Measurements from ENCODE around the gene DNASE1L3. TPM values are rescaled to one million over a fixed set of nuclear protein-coding genes. Genes with fewer than 3 reads are reported as not detected.
"Not testable (repeated sequence)": the region's sequence is repeated elsewhere in the genome, so short reads cannot be mapped to it uniquely, and the experiment has no call there.

DNASE1L3 gene
- polyA plus RNA-seq, 12 donors, result 0.15 to 5.9 (median 0.89) TPM; not detected in 2

- DNase-seq, result not testable (repeated sequence)
Measured at GRCh38 chr3:58201451-58201850, 9.3 kb downstream of the DNASE1L3 start.

- no peak for DNase-seq
Measured at GRCh38 chr3:58200846-58201355, 9.9 kb downstream of the DNASE1L3 start.

- no peak for DNase-seq
Measured at GRCh38 chr3:58200121-58200709, 10.6 kb downstream of the DNASE1L3 start.

DNA sequence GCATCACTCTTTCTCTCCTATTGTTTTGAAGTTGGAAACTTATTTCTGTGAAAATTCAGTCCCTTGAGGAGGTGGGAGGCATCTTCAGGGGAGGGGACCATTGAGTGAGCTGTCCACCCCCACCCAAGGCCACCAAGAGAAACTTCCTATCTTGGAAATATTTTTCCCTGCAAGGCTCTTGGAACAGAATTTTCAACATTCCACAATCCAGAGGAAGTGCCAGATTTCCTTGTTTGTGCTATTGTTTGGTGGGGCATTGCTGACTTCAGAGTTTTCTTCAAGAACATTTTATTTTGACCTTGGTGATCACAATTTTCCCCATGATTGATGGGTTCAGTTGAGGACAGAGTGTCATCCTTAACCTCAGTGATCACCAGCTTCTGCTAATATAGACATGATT lies 12.0 kb downstream of the DNASE1L3 start:
- no peak for DNase-seq

DNA sequence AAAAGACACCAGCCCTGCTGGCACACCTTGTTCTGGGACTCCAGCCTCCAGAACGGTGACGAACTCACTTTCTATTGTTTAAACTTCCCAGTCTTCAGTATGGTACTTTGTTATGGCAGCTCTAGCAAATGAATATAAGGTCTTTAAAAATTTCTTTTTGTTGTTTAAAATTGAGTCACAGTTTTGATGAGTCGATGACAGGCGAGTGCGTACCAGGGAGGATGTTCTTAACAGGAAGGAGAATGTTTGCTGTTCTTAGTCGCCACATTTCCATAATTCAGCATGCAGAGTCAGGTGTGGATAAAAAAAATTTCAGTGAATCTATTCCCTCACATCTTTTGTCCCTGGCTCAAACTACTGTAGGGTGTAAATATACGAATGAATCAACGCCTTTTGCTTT lies 12.4 kb downstream of the DNASE1L3 start:
- no peak for DNase-seq

DNA sequence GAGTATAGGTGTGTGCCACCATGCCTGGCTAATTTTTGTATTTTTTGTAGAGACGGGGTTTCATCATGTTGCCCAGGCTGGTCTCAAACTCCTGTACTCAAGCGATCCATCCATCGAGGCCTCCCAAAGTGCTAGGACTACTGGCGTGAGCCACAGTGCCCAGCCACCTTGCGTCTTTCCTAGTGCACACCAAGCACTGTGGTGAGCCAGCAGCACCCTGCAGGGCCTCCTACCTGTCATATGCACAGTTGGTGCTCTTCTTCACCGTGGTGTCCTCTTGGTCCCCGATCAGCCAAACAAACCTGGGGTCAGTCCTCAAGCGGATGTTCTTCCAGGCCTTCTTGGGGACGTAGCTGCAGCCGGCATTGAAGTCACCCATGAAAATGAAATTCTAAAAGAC lies 13.2 kb downstream of the DNASE1L3 start:
- DNase-seq, result no peak

DNA sequence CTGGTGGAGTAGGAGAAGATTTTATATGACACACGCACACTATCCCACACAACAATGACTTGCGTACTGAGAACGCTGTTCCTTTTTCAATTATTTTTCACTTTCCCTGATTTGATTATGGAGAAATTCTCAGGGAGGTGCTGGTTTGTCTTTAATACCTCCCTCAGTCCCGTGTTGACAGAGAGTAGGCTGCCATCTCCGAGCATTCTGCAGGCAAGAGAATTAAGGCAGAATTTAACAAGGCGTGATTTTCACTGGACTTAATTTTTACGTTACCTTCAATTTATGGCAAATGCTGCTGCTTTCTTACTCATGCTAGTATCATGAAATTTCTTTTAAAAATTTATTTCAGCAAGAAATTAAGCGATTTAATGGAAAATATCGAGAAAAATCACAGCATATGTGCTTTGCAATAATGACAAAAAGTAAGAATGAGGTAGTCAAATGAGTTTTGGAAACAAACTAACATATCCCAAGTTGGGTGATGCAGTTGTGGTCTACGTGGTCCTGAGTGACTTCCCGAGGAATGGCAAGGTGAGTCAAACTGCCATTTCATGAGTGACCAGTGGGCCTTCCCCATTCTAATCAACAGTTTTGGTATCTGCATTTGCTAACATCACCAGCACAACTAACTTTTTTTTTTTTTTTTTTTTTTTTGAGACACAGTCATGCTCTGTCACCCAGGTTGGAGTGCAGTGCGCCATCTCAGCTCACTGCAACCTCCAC lies 16.9 kb downstream of the DNASE1L3 start:
- DNase-seq, result no peak

DNA sequence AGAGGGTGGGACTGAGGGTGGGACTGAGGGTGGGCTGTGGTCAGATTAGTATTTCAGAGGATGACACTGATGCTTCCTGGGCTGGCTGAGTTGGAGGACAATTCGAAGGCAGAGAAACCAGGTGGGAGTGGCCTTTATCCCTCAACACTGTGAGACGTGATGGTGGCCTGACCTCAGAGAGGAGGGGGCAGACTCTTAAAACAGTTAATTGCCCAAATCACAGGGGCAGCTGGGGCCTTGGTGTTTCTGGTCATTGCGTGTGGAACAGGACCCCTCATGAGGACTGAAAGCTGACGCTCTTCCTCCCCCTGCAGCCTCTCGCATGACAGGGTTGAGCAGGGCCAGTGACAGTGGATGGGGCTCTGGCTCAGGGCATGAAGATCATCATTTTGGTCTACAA lies 18.7 kb downstream of the DNASE1L3 start:
- DNase-seq, result no peak

GRCh38 chr3:58191361-58191991 lies 19.3 kb downstream of the DNASE1L3 start:
- no peak for DNase-seq

- DNase-seq, result no peak
Measured at GRCh38 chr3:58190882-58191281, 19.9 kb downstream of the DNASE1L3 start.

DNA sequence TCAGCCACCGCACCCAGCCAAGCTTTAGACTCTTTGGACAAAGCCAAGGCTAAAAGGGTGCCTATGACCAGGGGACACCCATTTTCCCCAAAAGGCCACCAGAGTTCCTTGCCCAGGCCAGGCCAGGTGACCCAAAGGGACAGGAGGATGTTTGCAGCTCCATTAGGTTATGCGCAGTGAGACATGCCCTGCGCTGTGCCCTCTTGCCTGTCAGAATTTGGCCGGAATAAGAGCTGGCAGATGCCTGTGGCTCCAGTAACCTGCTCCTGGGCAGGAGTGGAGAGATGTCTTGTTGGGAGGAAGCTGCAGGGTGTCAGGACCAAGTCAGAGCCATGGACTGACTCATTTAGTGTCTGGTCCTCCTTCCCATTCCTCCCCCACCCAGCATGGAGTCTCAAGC lies 20.5 kb downstream of the DNASE1L3 start:
- DNase-seq, result no peak

DNA sequence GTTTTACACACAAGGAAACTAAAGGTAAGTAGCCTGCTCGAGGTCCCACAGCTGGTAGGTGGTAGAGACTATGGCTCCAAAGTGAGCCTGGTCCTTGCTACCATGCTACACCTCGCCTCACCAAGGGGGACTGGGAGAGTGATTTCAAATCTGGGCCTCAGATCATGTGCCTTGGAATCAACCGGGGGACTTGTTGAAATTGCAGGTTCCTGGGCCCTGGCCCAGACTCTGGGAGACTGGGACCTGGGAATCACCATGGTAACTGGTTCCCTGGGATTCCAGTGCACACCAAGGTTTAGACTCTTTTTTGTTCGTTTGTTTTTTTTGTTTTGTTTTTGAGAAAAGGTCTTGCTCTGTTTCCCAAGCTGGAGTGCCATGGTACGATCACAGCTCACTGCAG lies 21.1 kb downstream of the DNASE1L3 start:
- DNase-seq, result no peak

DNA sequence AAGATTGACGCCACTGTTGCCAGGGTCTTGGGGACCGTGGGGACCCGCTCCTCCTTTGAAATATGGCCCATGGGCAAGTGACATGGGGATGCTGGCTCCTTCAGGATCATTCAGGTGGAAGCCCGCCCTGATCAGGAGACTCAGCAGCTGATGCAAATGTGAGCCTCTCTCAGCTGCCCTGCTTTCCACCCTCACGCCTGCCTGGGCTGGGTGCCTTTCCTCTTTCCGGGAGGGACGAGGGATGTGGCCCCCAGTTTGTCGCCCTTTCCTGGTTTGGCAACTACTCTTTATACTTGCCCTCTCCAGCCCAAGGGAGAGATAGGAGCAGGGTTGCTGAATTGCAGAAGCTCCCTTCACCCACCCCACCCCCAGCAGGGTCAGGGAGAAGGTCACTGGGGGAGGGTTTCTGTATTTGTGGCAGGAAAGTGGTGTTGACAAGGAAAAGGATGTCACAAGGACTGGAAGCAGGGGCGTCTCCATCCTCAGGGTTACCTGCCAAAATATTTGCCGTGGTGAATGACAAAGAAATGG lies 21.8 kb downstream of the DNASE1L3 start:
- no peak for DNase-seq

DNA sequence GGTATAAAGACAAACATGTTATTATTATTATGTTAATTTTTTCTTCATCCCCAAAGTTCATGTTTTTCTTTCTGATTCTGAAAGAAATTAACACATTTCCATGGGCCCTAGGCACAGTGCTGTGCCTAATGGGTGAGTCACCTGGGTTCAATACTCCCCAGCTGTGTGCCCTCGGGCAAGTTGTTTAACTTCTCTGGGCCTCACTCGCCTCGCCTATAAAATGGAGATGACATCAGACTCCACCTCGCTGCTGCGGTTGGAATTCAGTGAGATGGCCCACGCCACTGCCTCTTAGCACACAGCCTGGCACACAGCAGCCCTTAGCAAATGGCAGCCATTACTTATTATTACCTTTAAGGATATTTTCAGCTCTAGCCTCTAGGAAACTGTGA lies 22.6 kb downstream of the DNASE1L3 start:
- DNase-seq, result no peak

DNA sequence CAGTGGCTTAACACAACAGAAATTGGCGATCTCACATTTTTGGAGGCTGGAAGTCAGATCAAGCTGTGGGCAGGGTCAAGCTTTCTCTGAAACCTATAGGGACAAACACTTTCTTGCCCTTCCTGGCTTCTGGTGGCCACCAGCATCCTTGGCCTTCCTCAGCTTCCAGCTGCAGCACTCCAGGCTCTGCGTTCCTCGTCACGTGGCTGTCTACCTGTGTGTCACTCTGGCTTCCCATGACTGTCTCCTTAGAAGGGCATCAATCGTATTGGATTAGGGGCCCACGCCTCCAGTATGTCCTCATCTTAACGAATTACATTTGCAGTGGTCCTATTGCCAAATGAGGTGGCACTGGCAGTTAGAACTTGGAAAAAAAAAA lies 25.8 kb downstream of the DNASE1L3 start:
- DNase-seq, result no peak

- no peak for DNase-seq
Measured at GRCh38 chr3:58184309-58184981, 26.3 kb downstream of the DNASE1L3 start.

GRCh38 chr3:58183891-58184290 lies 26.9 kb downstream of the DNASE1L3 start:
- no peak for DNase-seq

DNA sequence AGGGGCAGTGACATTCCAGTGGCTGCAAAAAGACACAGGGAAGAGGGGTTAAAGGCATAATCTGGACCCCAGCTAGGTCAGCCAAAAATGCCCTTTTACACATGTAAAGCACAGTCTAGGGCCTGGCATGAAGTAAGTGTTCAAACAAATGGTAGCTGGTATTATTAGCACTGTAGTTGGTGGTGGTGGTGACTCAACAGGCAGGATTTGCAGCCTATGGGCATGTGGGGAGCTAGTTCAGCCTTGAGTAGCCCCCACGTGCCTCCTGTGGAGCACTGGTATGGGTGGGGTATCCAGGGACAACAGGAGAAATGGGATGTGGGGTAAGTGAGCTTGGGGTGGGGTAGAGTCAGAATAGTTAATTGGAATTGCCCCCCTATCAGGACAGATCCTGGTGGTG lies 27.6 kb downstream of the DNASE1L3 start:
- no peak for DNase-seq

- DNase-seq, result no peak
Measured at GRCh38 chr3:58180940-58181587, 29.7 kb downstream of the DNASE1L3 start.

DNA sequence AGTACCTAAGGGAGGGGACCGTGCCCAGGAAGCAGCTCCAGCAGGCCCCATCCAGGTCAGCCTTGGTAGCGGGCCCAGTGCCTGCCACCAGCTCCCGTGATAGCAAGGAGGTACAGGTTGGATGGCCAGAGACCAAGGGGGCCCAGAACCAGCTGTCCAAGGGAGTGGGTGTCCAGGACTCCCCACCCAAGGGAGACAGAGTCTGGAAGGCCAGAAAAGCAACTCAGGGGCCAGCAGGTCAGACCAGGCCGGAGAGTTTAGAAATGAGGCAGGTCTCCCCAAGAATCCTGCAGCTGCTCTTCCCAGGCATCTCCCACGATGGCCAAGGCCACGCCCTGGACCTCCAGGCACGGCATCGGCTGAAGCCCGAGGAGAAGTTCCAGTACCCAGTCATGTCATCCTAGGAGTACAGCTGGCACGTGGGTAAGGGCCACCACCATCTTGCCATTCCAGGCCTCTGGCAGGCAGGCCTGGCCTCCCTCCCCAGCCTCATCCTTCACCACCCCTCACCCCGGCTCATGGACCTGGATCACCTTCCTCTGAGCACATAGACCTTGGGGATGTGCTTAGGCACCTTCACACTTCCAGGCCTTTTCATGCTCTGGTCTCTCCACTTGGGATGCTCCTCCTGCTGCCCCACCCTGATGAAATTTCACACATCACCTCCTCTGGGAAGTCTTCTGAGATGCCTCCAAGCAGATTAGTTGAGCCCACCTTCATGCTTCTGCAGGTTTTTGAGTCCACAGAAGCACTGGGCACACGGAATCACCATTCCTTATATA lies 30.5 kb downstream of the DNASE1L3 start:
- DNase-seq, result no peak

Measured in muscle of arm (tissue), 12 donors.